Rectal smooth muscle tissue (tissue), 1 donor: ENCODE data around the gene FAM111A.

ENCODE experiments used
- H3K27ac ChIP-seq: one replicate; pipeline ENCODE4 v1.7.0; 2013; ENCODE audit warnings: low read depth, low read length, inconsistent platforms
- H3K27me3 ChIP-seq: one replicate; pipeline ENCODE4 v1.7.0; 2013; ENCODE audit warnings: low read length; ENCODE audit not compliant: control insufficient read depth, insufficient read depth
- H3K36me3 ChIP-seq: one replicate; pipeline ENCODE4 v1.7.0; 2013; ENCODE audit warnings: low read length; ENCODE audit not compliant: control insufficient read depth, insufficient read depth
- H3K4me1 ChIP-seq: one replicate; pipeline ENCODE4 v1.7.0; 2013; ENCODE audit warnings: low read length; ENCODE audit not compliant: control insufficient read depth, insufficient read depth
- H3K4me3 ChIP-seq: one replicate; pipeline ENCODE4 v1.7.0; 2013; ENCODE audit warnings: low read length
- H3K9ac ChIP-seq: one replicate; pipeline ENCODE4 v1.7.0; 2013; ENCODE audit warnings: low read length

Gene FAM111A

DNA sequence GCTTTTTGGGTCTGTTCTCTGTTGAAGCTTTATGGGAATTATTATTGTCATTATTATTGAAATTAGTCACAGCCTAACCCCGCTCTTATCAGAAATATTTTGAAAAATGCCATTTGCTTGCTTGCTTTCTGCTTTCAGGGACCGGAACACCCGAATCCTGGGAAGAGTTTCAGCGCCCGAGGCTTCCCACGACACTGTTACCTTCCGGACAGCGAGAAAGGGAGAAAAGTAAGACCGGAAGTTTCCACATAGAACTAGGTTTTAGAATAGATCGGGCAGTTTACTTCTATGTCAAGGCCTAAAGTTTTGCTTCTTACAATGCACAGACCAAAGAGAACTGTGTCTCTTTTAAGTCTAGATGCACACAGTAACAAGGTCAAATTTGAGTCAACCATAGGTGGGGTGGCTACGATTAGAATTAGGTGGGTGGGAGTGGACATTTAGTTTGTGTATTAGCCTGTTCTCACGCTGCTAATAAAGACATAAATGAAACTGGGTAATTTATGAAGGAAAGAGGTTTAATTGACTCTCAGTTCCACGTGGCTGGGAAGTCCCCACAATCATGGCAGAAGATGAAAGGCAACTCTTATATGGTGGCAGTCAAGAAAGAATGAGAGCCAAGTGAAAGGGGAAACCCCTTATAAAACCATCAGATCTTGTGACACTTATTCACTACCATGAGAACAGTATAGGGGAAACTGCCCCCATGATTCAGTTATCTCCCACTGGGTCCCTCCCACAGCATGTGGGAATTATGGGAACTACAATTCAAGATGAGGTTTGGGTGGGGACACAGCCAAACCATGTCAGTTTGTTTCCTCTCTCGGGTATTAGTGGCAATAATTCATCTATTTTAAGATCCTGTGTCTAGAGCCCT lies 57.1 kb downstream of the FAM111A start:
- Histone ChIP-seq H3K4me3 (no peak overlapping the region), H3K36me3 (peaks cover 15% of the 10 kb centered on the region), H3K27me3 (no peaks in the 10 kb centered on the region), H3K27ac (no peak overlapping the region), H3K9ac (no peak overlapping the region), H3K4me1 (no peaks in the 10 kb centered on the region)

DNA sequence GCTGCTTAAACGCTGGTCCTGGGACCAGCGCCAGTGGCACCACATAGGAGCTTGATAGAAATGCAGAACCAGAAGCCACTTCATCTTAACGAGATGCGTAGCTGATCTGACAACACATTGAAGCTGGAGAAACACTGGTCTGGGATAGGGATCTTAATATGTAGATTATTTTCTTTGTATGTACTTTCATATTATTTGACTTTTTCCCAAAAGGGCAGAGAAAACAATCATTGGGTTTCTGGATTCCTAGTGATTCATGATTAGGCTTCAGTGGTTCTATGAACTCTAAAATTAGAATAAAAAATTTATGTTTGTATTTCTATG lies 57.7 kb downstream of the FAM111A start:
- no peak overlapping the region for H3K4me3 ChIP-seq
- H3K27ac ChIP-seq, result no peak overlapping the region
- H3K27me3 ChIP-seq, result no peaks in the 10 kb centered on the region
- H3K4me1 ChIP-seq, result no peaks in the 10 kb centered on the region
- peaks cover 17% of the 10 kb centered on the region for H3K36me3 ChIP-seq
- no peak overlapping the region for H3K9ac ChIP-seq

DNA sequence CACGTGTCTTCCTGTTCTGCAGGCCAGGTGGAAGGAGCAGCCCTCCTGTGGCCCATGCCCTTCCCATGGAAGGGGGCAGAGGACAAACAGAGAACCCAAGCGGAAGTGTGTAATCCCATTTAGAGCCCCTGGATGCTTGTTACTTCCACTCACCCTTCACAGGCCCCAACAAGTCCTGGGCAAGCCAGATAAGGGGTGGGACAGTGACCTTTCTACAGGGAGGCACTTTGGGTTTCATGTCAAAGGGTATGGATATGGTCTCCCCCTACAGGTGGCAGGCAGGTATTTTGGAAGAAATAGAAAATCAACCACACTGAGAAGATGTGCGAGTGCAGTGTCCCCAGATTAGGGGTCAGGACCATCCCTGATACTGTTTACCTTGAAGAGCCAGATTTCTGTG lies 58.7 kb downstream of the FAM111A start:
- peaks cover 16% of the 10 kb centered on the region for H3K36me3 ChIP-seq
- no peak overlapping the region for H3K4me3 ChIP-seq
- H3K9ac ChIP-seq, result no peak overlapping the region
- no peaks in the 10 kb centered on the region for H3K4me1 ChIP-seq
- H3K27ac ChIP-seq, result no peak overlapping the region
- no peaks in the 10 kb centered on the region for H3K27me3 ChIP-seq
